NT2/D1 (cell line): ENCODE data around the gene DNAH17.
"Not testable (repeated sequence)": the region's sequence is repeated elsewhere in the genome, so short reads cannot be mapped to it uniquely, and the experiment has no call there.

Source experiments
- DNase-seq: peaks from one replicate; pipeline ENCODE4 v3.0.0-alpha.2; 2011; ENCODE audit warnings: low read depth, low spot score
- H3K27me3 ChIP-seq: 2 replicates; pipeline ENCODE4 v1.6.0; 2011; ENCODE audit warnings: mild to moderate bottlenecking; ENCODE audit not compliant: insufficient read length, insufficient read depth
- H3K36me3 ChIP-seq: 2 replicates; pipeline ENCODE4 v1.6.1; 2011; ENCODE audit warnings: mild to moderate bottlenecking, low read length, mixed read lengths; ENCODE audit not compliant: insufficient read depth, insufficient read length
- H3K4me1 ChIP-seq: 2 replicates; pipeline ENCODE4 v1.5.1; 2011; ENCODE audit not compliant: insufficient read depth, insufficient read length
- H3K4me3 ChIP-seq: 2 replicates; pipeline ENCODE4 v1.5.1; 2011; ENCODE audit warnings: low read depth; ENCODE audit not compliant: insufficient read length
- H3K9ac ChIP-seq: 2 replicates; pipeline ENCODE4 v1.6.0; 2011; ENCODE audit warnings: low read depth; ENCODE audit not compliant: insufficient read length
- H3K9me3 ChIP-seq: 2 replicates; pipeline ENCODE4 v1.5.1; 2011; ENCODE audit warnings: mild to moderate bottlenecking, low read length; ENCODE audit not compliant: insufficient read depth
- SUZ12 ChIP-seq: IDR thresholded peaks from 2 replicates; pipeline ENCODE4 v1.6.1; 2011; ENCODE audit not compliant: insufficient read length, insufficient read depth; ENCODE audit errors: extremely low read depth
- YY1 ChIP-seq: IDR thresholded peaks from 2 replicates; pipeline ENCODE4 v1.6.1; 2011; ENCODE audit not compliant: insufficient read length, insufficient read depth
- ZNF274 ChIP-seq: IDR thresholded peaks from 2 replicates; pipeline ENCODE4 v1.6.1; 2011; ENCODE audit warnings: mild to moderate bottlenecking, low read depth, low read length

The DNAH17 gene

DNA sequence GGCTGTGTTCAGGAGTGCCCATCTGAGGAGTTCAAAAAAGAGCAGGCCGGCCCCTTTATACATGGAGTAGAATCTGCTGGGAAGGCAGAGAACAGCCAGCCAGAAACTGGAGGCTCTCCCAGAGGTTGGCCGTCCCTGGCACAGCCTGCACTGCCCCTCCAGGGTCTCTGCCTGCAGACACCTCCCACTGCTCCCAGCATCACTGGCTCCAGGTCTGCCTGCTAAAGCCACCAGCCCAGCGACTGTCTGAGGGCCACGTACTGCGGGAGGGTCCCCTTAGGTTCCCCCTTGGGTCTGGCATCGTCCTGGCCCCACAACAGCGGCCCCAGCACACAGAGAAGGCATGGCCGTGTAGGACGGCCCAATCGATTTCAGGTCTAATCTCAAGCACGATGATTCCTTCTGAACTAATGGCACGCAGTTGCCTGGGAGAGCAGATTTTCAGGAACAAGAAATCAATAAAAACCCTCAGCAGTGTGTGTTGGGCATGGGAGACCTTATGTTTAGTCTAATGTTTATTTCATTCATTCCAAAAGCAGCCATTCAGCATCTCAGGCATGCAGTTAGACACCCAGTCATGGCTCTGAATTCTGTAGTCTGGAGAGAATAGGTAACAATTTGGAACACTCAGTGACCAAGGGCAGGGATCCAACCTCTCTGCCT, 103.1 kb downstream of the DNAH17 start:
- no peak for TF ChIP-seq ZNF274
- TF ChIP-seq SUZ12, result no peak
- no peak for TF ChIP-seq YY1
- Histone ChIP-seq H3K27me3 (peaks cover 16% of the 10 kb centered on the region), H3K9ac (no peak overlapping the region), H3K4me3 (no peak overlapping the region), H3K36me3 (no peaks in the 10 kb centered on the region), H3K9me3 (peaks cover 4% of the 10 kb centered on the region; the same call in 1 of the 2 replicates), H3K4me1 (peaks cover 3% of the 10 kb centered on the region)
- DNase-seq, result no peak

DNA sequence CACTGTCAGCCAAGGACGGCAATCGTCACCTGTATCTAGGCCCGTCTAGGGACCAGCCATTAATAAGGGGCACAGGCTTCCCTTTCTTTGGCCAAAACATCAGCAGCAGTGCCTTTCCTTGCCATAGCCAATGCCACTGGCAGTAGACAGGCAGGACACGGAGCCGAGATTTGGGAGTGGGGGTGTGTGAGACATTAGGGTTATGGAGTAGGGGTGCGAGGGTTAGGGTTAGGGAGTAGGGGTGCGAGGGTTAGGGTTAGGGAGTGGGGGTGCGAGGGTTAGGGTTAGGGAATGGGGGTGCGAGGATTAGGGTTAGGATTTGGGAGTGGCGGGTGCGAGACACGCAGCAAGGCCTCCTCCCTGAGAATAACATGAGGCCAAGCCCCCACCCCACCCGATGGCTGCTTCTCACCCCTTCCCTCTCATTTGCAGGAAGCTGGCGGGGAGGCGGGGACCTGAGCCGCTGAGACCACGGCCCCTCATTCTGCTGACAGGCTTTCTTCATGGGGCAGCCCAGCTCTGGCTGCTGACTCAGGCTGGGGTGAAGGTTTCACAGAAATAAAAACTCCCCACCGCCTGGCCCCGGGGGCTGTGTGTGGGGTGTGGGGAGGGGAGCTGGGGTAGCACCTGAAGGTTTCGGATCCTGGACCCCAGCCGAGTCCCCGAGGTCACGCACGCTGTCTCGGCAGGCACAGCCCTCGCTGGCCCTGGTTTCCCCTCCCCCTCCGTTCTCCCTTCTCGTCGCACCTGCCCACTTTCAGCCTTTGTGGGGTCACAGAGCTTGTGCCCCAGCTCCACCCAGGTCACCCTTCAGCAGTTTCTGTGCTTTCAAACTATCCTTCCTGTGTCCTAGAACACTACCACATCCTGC, 104.9 kb downstream of the DNAH17 start:
- peaks cover 16% of the 10 kb centered on the region for H3K27me3 ChIP-seq
- no peaks in the 10 kb centered on the region for H3K36me3 ChIP-seq
- H3K9ac ChIP-seq, result no peak overlapping the region
- H3K4me3 ChIP-seq, result no peak overlapping the region
- peaks cover 3% of the 10 kb centered on the region for H3K4me1 ChIP-seq
- TF ChIP-seq SUZ12, result no peak
- TF ChIP-seq YY1, result no peak
- no peak for TF ChIP-seq ZNF274
- no peak for DNase-seq
- H3K9me3 ChIP-seq, result peaks cover 13% of the 10 kb centered on the region; the same call in 1 of the 2 replicates

DNA sequence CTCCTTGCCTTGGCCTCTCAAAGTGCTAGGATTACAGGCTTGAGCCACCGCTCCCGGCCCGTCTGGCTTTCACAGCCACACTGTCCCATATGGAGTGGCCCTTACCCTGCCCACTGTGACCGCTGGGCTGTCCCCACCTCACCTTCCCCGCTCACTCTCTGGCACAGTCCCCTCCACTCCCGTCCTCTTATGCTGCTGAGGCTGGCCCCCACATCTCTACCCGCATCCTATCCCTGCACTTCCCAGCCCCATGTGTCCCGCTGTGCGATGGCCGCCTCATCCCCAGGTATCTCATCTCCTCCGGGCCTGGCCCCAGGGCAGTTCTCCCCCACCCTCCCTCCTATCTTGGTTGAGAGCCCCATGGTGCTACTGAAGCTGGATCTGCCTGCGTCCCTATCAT, 105.6 kb downstream of the DNAH17 start:
- TF ChIP-seq ZNF274 (no peak), SUZ12 (no peak), YY1 (no peak)
- no peak overlapping the region for H3K4me3 ChIP-seq
- H3K36me3 ChIP-seq, result no peaks in the 10 kb centered on the region
- peaks cover 16% of the 10 kb centered on the region for H3K27me3 ChIP-seq
- H3K4me1 ChIP-seq, result peaks cover 3% of the 10 kb centered on the region
- no peak overlapping the region for H3K9ac ChIP-seq
- no peak for DNase-seq
- peaks cover 13% of the 10 kb centered on the region; the same call in 1 of the 2 replicates for H3K9me3 ChIP-seq

DNA sequence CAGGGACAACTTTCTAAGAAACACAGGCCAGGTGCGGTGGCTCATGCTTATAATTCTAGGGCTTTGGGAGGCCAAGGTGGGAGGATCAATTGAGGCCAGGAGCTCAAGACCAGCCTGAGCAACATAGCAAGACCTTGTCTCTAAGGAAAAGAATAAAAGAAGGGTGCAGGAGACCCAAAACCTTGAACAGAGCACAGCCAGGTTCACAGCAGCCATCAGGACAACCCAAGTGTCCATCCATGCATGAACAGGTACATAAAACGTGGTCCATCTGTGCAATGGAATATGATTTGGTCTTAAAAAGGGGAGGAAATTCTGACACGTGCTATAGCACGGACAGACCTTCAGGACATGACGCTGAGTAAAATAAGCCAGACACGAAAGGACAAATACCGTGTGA, 107.8 kb downstream of the DNAH17 start:
- H3K9me3 ChIP-seq, result peaks cover 19% of the 10 kb centered on the region; the same call in 1 of the 2 replicates
- H3K27me3 ChIP-seq, result peaks cover 8% of the 10 kb centered on the region
- DNase-seq, result no peak
- TF ChIP-seq SUZ12 (no peak), ZNF274 (no peak), YY1 (no peak)
- H3K9ac ChIP-seq, result no peak overlapping the region
- H3K4me3 ChIP-seq, result no peak overlapping the region
- no peaks in the 10 kb centered on the region for H3K4me1 ChIP-seq
- H3K36me3 ChIP-seq, result no peaks in the 10 kb centered on the region

DNA sequence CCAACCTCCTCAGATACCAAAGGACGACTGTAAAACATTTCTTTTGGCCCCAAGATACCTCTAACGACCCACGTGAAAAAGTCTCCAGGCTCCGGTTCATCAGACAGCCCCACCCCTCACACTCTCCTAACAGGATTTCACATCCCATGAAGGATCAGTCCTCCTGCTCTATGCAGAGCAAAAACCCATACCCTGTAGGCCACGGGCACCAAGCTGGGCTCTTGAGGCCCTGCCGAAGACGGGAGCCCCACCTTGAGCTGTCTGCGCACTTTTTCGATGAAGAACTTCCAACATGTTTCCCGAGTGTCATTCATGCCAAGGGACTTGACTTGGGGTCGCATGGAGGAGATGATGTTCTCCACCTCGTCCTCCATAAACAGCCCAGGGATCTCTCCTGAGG, 108.8 kb downstream of the DNAH17 start:
- peaks cover 29% of the 10 kb centered on the region; the same call in 1 of the 2 replicates for H3K9me3 ChIP-seq
- no peak for DNase-seq
- no peaks in the 10 kb centered on the region for H3K36me3 ChIP-seq
- H3K4me1 ChIP-seq, result no peaks in the 10 kb centered on the region
- no peaks in the 10 kb centered on the region for H3K27me3 ChIP-seq
- TF ChIP-seq SUZ12 (no peak), ZNF274 (no peak), YY1 (no peak)
- no peak overlapping the region for H3K4me3 ChIP-seq
- no peak overlapping the region for H3K9ac ChIP-seq

DNA sequence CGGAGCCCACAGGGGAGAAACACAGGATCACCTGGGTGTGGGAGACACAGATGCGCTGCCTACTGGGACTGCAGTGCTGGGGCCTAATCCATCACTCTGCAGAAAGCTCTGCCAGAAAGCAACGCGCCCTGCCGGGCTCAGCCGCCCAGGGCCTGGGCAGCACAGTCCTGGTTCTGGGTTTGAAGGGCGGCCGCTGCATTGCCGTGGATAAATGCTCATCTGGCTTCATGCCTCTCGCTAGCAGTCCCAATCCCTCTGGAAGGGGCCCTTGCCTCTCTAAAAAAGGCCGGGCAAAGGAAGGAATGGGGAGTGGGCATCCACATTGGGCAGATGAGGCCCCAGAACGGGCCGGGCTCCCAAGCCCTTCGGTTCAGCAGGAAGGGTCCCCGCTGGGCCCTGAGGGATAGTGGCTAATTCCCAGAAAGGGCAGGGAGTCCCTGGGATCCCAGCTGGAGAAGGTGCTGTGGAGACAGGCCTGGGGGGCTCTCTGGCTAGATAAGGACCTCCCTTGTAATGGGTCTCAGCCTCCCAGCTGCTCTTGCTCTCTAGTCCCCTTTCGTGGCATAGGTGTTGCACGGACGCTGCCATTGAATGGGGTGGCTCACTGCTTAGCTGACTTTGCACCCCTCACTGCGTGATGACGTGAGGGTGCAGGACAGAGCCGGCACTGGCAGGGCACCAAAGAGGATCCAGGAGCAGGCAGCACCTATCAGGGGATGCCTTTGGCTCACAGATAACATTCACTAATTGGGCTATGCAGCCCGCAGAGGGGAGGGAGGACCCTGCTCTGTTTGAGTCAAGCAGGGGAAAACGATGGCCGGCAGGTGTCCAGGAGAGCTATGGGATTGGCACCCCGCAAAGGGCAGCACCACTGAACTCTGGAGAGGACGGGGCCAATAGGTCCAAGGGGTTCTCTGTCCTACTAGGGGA, 110.1 kb downstream of the DNAH17 start:
- peaks cover 30% of the 10 kb centered on the region; the same call in 1 of the 2 replicates for H3K9me3 ChIP-seq
- H3K4me3 ChIP-seq, result no peak overlapping the region
- no peaks in the 10 kb centered on the region for H3K36me3 ChIP-seq
- TF ChIP-seq SUZ12, result no peak
- TF ChIP-seq YY1, result no peak
- TF ChIP-seq ZNF274, result no peak
- no peak for DNase-seq
- peaks cover 3% of the 10 kb centered on the region for H3K4me1 ChIP-seq
- H3K27me3 ChIP-seq, result no peaks in the 10 kb centered on the region
- H3K9ac ChIP-seq, result no peak overlapping the region

DNA sequence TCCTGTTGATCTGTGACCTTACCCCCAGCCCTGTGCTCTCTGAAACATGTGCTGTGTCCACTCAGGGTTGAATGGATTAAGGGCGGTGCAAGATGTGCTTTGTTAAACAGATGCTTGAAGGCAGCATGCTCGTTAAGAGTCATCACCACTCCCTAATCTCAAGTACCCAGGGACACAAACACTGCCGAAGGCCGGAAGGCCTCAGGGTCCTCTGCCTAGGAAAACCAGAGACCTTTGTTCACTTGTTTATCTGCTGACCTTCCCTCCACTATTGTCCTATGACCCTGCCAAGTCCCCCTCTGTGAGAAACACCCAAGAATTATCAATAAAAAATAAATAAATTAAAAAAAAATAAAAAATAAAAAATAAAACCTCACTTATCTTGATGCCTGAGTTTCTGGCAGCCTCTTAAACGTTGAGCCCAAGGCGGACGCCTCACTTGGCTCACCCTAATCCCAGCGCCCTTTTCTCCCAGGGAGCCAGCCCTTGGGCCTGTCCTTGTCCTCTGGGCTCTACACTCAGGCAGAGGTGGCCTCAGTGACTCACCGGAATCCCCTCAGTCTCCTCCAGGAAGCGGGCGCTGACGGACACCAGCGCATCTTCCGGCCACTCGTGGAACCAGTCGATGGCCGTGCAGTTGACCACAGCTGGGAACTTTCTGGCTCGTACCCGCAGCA, 110.9 kb downstream of the DNAH17 start:
- H3K4me3 ChIP-seq, H3K27me3 ChIP-seq, H3K4me1 ChIP-seq, H3K36me3 ChIP-seq, H3K9ac ChIP-seq, DNase-seq: not testable (repeated sequence)
- peaks cover 30% of the 10 kb centered on the region; the same call in 1 of the 2 replicates for H3K9me3 ChIP-seq
